ENCODE measurements around the gene FBXO27.
A peak's percentile ranks its signal among the peaks of the same experiment; 100 is the strongest.

DNA sequence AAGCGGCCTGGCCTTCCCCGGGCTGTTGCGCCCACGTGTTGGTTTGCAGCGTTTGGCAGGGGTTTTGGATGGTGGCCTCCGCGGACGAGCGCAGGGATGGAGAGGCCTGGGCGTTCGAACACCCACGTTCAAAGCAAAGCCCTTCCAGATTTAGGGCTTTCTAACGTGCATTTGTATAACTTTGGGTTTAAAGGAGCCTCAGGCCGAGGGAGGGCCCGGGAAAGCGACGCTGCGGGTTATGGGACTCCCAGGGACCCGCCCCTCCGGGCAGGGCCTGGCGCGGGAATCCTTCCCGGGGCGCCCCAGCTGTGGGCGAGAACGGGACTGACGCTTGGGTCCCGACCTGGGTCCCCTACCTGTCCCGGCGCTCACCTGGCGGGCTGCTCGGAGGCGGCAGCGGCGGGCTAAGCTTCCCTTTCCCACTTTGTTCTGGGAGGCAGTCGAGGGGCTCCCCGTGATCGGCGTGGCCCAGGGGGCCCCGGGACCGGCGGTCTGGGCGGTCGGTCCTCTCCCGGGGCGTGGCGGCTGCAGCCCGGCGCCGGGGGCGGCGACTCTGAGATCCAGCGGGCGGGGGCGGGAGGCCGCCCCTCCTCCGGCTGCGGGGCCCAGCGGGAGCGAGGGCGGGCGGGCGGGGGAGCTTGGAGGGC, 57.0 kb downstream of the FBXO27 start, which contains the start of gene FBXO17:
- 0 out of 2 replicates have a peak, but pooled peaks have one; percentile 38 for TF ChIP-seq POLR2AphosphoS5 (IDR thresholded peaks at IDR 0.05; ENCODE audit: borderline replicate concordance, low read depth, low read length)
- TF ChIP-seq EZH2 (IDR thresholded peaks at IDR 0.05) = no peak
